Activated naive CD4-positive, alpha-beta T cell treated with anti-CD3 and anti-CD28 coated beads, Interleukin-2, amount 50 U/mL, for 24 hours (primary cell): Measurements from ENCODE around the gene IGSF21.

Source experiments
- H3K27ac Mint-ChIP-seq: one replicate; pipeline ENCODE4 v1.8.0; 2021; ENCODE audit warnings: mild to moderate bottlenecking, mixed read lengths
- H3K27me3 Mint-ChIP-seq: one replicate; pipeline ENCODE4 v1.8.0; 2021; ENCODE audit warnings: mixed read lengths
- H3K36me3 Mint-ChIP-seq: one replicate; pipeline ENCODE4 v1.8.0; 2021; ENCODE audit warnings: mixed read lengths
- H3K4me1 Mint-ChIP-seq: one replicate; pipeline ENCODE4 v1.8.0; 2021; ENCODE audit warnings: mixed read lengths
- H3K4me3 Mint-ChIP-seq: one replicate; pipeline ENCODE4 v1.8.0; 2021; ENCODE audit warnings: mild to moderate bottlenecking, mixed read lengths
- H3K9me3 Mint-ChIP-seq: one replicate; pipeline ENCODE4 v1.8.0; 2021; ENCODE audit warnings: mixed read lengths

IGSF21 gene

DNA sequence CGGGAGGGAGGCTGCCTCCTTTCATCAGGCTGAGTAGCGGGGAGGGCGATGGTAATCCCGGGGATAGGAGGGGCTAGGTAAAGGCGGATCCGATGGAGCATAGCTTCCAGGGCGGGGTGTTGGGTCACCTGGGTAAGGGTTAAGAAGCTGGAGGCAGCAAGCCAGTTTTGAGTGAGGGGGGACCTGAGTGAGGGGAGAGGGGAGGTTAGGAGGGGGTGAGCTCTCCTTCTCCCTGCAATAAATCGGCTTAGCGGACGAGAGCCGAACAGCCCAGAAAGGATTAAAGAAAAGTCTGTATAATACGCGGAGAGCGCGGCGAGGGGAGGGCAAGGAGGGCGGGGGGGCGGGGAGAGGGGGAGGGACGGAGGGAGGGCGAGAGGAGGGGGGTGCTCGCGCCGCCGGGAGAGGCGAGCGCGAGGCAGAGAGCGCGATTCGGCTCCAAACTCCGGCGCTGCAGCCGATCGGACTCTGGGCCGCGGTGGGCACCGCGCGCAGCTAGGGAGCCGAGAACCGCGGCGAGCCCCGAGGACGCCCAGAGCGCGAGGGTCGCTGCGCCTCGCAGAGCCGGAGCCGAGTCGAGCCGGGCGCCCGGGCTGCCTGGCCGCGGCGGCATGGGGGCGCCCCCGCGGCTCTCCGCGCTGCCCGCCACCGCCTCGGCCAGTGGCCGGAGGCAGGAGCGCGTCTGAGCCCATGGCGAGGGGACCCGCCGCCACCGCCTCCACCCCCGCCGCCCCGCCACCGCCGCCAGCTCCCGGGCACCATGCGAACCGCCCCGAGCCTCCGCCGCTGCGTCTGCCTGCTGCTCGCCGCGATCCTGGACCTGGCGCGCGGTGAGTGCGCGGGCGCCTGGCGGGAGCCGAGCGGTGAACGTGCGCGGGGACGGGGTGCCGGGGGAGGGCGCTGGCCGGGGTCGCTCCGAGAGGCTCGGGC lies at the start of gene IGSF21:
Gene IGSF21 (plus strand): TSS at position 430 of the 930 bp plus-strand sequence. CDS start 331 bp downstream, at position 761.
- peaks cover 47% of the 10 kb centered on the region for H3K27me3 Mint-ChIP-seq
- no peaks in the 10 kb centered on the region for H3K36me3 Mint-ChIP-seq
- H3K4me3 Mint-ChIP-seq = no peak within 1 kb of the TSS
- peaks cover 10% of the 10 kb centered on the region for H3K4me1 Mint-ChIP-seq
- no peaks in the 10 kb centered on the region for H3K9me3 Mint-ChIP-seq
- H3K27ac Mint-ChIP-seq = no peak within 1 kb of the TSS

- H3K4me3 Mint-ChIP-seq = no peak overlapping the region
- no peaks in the 10 kb centered on the region for H3K4me1 Mint-ChIP-seq
- no peak overlapping the region for H3K27ac Mint-ChIP-seq
- no peaks in the 10 kb centered on the region for H3K9me3 Mint-ChIP-seq
- peaks cover 1% of the 10 kb centered on the region for H3K27me3 Mint-ChIP-seq
- H3K36me3 Mint-ChIP-seq = peaks cover 2% of the 10 kb centered on the region
These were observed 49.2 kb upstream of the IGSF21 start for GRCh38 chr1:18058206-18058921.

DNA sequence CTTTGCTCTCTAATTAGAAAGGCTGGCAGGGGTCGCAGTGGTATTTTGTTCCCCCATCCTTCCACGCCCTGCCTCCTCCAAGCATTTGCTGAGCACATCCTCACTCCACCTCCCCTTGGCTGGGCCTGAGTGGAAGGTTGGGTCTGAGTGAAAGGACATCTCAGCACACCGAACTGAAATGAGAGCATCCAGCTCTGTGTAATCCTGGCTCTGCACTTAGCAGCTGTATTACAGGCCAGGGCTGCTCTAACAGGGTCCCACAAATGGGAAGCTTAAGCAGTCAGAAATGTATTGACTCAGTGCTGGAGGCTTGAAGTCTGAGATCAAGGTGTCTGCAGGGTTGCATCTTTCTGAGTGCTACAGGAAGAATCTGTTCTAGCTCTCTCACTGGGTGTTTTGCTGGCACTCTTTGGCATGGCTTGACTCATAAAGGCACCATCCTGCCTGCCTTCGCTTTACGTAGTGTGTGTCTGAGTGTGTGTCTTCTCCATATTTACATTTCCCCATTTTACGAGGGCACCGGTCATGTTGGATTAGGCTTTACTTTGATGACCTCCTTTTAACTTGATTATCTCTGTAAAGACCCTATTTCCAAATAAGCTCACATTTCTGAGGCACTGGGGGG lies 48.5 kb upstream of the IGSF21 start:
- Mint-ChIP-seq H3K27me3 (peaks cover 1% of the 10 kb centered on the region), H3K27ac (no peak overlapping the region), H3K9me3 (no peaks in the 10 kb centered on the region), H3K4me3 (no peak overlapping the region), H3K36me3 (peaks cover 2% of the 10 kb centered on the region), H3K4me1 (no peaks in the 10 kb centered on the region)

GRCh38 chr1:18060366-18060765 lies 47.2 kb upstream of the IGSF21 start:
- peaks cover 2% of the 10 kb centered on the region for H3K36me3 Mint-ChIP-seq
- no peak overlapping the region for H3K27ac Mint-ChIP-seq
- H3K4me3 Mint-ChIP-seq = no peak overlapping the region
- H3K27me3 Mint-ChIP-seq = peaks cover 5% of the 10 kb centered on the region
- H3K4me1 Mint-ChIP-seq = no peaks in the 10 kb centered on the region
- peaks cover 2% of the 10 kb centered on the region for H3K9me3 Mint-ChIP-seq

GRCh38 chr1:18062185-18062584 lies 45.4 kb upstream of the IGSF21 start:
- H3K27ac Mint-ChIP-seq = no peak overlapping the region
- H3K27me3 Mint-ChIP-seq = peaks cover 5% of the 10 kb centered on the region

DNA sequence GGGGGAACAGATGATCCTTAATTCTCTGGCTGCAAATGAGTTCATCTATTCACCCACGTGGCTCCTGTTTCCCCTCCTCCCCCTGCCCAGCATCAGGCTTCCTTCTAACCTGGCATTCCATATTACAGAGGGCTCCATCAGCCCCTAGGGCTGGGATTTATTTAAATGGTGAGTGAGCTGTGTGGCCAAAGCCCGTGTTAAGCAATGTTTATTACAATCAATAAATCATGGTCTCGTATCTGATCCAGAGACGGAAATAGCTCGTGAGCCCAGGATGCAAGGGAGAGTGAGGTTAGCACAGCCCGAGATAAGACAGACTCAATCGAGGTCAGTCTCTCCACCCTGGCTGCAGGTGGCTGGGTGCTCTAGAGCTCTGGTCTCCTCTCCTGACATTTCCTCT lies 43.1 kb upstream of the IGSF21 start:
- H3K9me3 Mint-ChIP-seq = peaks cover 4% of the 10 kb centered on the region
- peaks cover 21% of the 10 kb centered on the region for H3K4me1 Mint-ChIP-seq
- no peak overlapping the region for H3K4me3 Mint-ChIP-seq
- H3K27ac Mint-ChIP-seq = no peak overlapping the region
- peaks cover 5% of the 10 kb centered on the region for H3K27me3 Mint-ChIP-seq
- peaks cover 2% of the 10 kb centered on the region for H3K36me3 Mint-ChIP-seq

More at GRCh38 chr1:18062185-18062584, 45.4 kb upstream of the IGSF21 start:
- H3K36me3 Mint-ChIP-seq = peaks cover 2% of the 10 kb centered on the region
- peaks cover 4% of the 10 kb centered on the region for H3K9me3 Mint-ChIP-seq
- peaks cover 6% of the 10 kb centered on the region for H3K4me1 Mint-ChIP-seq
- no peak overlapping the region for H3K4me3 Mint-ChIP-seq

GRCh38 chr1:18066576-18066975 lies 41.0 kb upstream of the IGSF21 start:
- Mint-ChIP-seq H3K4me3 (no peak overlapping the region), H3K27me3 (peaks cover 5% of the 10 kb centered on the region), H3K36me3 (peaks cover 2% of the 10 kb centered on the region), H3K9me3 (peaks cover 4% of the 10 kb centered on the region), H3K4me1 (peaks cover 32% of the 10 kb centered on the region), H3K27ac (no peak overlapping the region)

GRCh38 chr1:18069903-18070302 lies 37.7 kb upstream of the IGSF21 start:
- Mint-ChIP-seq H3K36me3 (no peaks in the 10 kb centered on the region), H3K9me3 (peaks cover 4% of the 10 kb centered on the region), H3K4me1 (peaks cover 32% of the 10 kb centered on the region), H3K4me3 (peak overlapping the region; percentile 12), H3K27me3 (peaks cover 2% of the 10 kb centered on the region), H3K27ac (peak overlapping the region; percentile 68)

- H3K4me1 Mint-ChIP-seq = peaks cover 27% of the 10 kb centered on the region
- H3K27ac Mint-ChIP-seq = no peak overlapping the region
- peaks cover 1% of the 10 kb centered on the region for H3K27me3 Mint-ChIP-seq
- no peaks in the 10 kb centered on the region for H3K36me3 Mint-ChIP-seq
- no peaks in the 10 kb centered on the region for H3K9me3 Mint-ChIP-seq
- no peak overlapping the region for H3K4me3 Mint-ChIP-seq
These were observed 35.5 kb upstream of the IGSF21 start for GRCh38 chr1:18072066-18072465.

DNA sequence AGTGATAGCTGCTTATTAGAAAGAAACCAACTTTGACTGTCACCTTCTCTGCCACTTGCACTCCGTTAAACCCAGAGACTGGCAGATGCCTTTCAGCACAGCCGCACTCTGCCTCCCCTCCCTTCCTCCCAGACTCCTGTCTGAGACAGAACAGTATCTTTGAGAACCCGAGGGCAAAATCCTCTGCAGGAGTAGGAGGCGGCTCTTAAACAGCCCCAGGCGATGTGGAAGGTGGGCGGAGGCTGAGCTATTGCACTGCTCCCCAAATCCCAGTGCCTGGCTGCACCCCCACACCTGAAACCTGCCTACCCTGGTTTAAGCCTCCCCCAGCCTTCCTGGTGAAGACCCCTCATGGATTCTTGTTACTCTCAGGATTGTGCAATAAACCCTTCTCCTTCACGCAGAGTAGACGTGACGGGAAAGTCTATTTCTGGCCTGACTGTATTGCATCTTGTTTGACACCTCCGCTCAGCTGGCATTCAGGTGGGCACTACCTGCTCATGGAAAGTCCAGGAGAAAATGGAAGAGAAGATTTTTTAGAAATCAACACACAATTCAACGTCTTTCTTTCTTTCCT lies 34.4 kb upstream of the IGSF21 start:
- peaks cover 21% of the 10 kb centered on the region for H3K4me1 Mint-ChIP-seq
- no peak overlapping the region for H3K4me3 Mint-ChIP-seq
- peaks cover 1% of the 10 kb centered on the region for H3K27me3 Mint-ChIP-seq
- H3K36me3 Mint-ChIP-seq = no peaks in the 10 kb centered on the region
- no peak overlapping the region for H3K27ac Mint-ChIP-seq
- no peaks in the 10 kb centered on the region for H3K9me3 Mint-ChIP-seq

GRCh38 chr1:18077657-18078215 lies 29.9 kb upstream of the IGSF21 start:
- H3K27me3 Mint-ChIP-seq = no peaks in the 10 kb centered on the region
- no peak overlapping the region for H3K27ac Mint-ChIP-seq
- H3K9me3 Mint-ChIP-seq = no peaks in the 10 kb centered on the region
- H3K4me1 Mint-ChIP-seq = no peaks in the 10 kb centered on the region
- no peak overlapping the region for H3K4me3 Mint-ChIP-seq
- no peaks in the 10 kb centered on the region for H3K36me3 Mint-ChIP-seq

DNA sequence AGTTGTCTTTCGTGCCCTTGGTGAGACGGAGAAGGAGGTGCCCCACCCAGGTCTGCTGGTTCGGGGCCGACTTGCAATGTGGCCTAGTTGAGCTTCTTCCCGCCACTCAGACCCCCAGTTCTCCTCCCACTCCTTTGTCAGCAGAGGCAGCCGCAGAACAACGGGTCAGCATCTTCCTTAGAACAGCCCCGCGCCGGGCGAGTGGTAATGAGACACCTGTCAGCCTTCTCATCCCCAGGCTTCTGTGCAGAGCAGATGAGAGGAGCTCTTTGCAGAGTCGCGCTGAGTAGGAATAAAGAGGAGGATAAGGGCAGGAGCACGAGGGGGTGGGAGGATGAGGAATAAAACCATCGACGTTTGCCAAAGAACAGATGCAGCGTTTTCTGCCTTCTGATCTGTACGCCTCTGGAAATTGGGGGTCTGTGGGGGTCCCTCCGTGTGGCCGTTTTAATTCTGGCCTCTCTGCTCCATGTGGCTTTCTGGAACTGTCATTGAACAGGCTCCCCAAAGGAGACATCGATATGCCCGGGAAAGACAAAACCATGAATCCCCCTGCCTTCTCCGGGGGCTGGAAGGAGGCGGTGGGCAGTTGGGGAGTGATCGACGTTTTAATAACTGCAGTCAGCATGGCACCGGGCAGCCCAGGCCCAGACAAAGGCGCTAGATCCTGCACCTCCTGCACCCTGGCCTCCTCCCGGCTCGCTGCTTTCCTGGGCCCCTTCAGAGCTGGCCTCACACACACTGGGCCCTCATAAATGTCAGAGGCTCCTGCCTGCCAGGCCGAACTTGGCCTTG lies 27.5 kb upstream of the IGSF21 start:
- H3K4me1 Mint-ChIP-seq = no peaks in the 10 kb centered on the region
- no peak overlapping the region for H3K27ac Mint-ChIP-seq
- H3K27me3 Mint-ChIP-seq = no peaks in the 10 kb centered on the region
- H3K4me3 Mint-ChIP-seq = no peak overlapping the region
- no peaks in the 10 kb centered on the region for H3K9me3 Mint-ChIP-seq
- no peaks in the 10 kb centered on the region for H3K36me3 Mint-ChIP-seq

DNA sequence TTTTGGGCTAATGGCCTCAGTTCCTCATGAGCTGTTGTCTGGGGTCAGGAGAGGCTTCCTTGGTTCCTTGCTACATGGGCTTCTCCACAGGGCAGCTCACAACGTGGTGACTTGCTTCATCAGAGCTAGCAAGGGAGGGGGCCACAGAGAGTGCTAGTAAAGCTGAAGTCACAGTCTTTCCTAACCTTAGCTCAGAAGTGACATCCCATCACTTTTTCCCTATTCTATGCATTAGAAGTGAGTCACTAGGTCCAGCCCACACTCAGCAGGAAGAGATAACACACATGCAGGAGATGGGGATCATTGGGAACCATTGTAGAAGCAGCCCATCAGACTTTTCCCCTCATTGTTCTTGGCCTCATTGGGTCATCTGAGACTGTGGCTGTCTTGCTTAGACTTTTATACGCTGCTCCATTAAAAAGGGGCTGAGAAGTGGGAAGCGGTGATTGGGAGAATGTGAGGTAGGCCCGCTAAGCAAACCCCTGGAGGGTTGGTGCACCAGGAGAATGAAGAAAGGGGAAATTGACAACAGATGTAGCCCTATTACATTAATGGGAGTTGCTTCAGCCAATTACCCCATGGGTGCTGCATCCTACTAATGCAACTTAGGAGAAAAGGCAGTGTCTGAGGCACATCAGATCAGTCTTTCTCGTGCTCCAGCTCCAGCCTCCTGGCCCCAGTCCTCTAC lies 22.1 kb upstream of the IGSF21 start:
- Mint-ChIP-seq H3K27ac (no peak overlapping the region), H3K27me3 (peaks cover 2% of the 10 kb centered on the region), H3K9me3 (no peaks in the 10 kb centered on the region), H3K36me3 (no peaks in the 10 kb centered on the region), H3K4me1 (no peaks in the 10 kb centered on the region), H3K4me3 (no peak overlapping the region)

DNA sequence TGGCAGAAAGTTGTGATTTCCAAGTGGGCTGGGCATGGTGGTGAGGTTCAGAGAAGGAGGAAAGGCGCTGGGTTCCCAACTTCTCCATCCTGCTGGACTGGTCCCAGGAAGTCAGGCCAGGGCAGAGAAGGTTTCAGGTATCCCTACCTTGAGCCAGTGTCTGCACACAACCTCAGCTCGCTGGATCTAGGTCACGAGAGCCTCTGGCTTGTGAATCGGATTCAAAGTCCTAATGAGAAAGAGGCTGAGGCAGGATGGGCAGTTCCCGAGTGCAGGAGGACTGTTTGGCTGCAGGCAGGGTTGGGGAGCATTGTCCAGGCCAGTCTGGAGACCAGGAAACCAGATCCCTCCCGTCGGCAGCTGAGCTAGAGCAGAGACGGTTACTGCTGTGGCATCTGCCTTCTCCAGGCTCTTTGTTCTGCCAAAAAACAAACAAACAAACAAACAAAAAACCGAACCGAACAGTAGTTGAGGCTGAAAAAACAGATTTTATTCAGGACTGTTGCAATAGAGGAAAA lies 19.5 kb upstream of the IGSF21 start:
- H3K4me1 Mint-ChIP-seq = no peaks in the 10 kb centered on the region
- no peaks in the 10 kb centered on the region for H3K9me3 Mint-ChIP-seq
- H3K27me3 Mint-ChIP-seq = peaks cover 2% of the 10 kb centered on the region

More for the DNA sequence above, 19.5 kb upstream of the IGSF21 start:
- Mint-ChIP-seq H3K27ac (no peak overlapping the region), H3K36me3 (no peaks in the 10 kb centered on the region), H3K4me3 (no peak overlapping the region)
